ENCODE measurements around the gene B9D1.
"Not testable (repeated sequence)": the region's sequence is repeated elsewhere in the genome, so short reads cannot be mapped to it uniquely, and the experiment has no call there.

The B9D1 gene

GRCh38 chr17:19359151-19359550, 3.4 kb downstream of the B9D1 start:
- Histone ChIP-seq H3K79me2 (ENCODE audit: control insufficient read depth, low read length) (no peaks in the 10 kb centered on the region), H4K20me1 (ENCODE audit: control insufficient read depth, insufficient read depth, low read depth, low read length) (no peaks in the 10 kb centered on the region), H3K9me3 (ENCODE audit: control insufficient read depth, insufficient read depth, low read length) (no peaks in the 10 kb centered on the region), H3F3A (ENCODE audit: control insufficient read depth, insufficient read depth) (no peaks in the 10 kb centered on the region), H3K4me1 (ENCODE audit: control insufficient read depth, low read length) (peaks cover 13% of the 10 kb centered on the region), H3K4me3 (ENCODE audit: low read length) (no peak overlapping the region), H3K27ac (ENCODE audit: low read depth, low read length) (no peak overlapping the region), H3K9me2 (replicated peaks; ENCODE audit: control insufficient read depth, low read length) (no peaks in the 10 kb centered on the region), H3K36me3 (ENCODE audit: control insufficient read depth, low read length) (no peaks in the 10 kb centered on the region), H3K27me3 (ENCODE audit: control insufficient read depth, low read length) (peaks cover 9% of the 10 kb centered on the region), H3K4me2 (ENCODE audit: low read length) (no peak overlapping the region)
- no peak for TF ChIP-seq CTCF (IDR thresholded peaks at IDR 0.05; ENCODE audit: low read depth, low read length, poor library complexity, severe bottlenecking)
- TF ChIP-seq EZH2phosphoT487 (IDR thresholded peaks at IDR 0.05; ENCODE audit: borderline replicate concordance, low read length), result no peak

DNA sequence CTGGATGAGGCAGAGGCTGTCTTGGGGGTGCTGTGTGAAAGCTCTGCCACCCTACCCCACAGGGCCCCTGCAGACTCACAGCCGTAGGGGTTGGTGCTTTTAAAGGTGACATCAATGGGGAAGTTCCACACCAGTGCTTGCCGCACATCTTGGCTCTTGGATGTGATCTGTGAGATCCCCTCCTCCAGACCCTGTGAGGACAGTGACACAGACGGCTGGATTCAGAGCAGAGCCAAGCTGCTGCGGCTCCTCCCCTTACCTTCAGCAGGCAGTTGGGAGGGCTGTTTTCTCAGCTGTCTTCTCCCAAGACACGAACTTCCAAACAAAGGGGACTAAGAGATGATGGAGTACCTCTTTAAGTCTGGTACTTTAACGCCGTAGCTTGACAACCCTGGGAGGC, 4.8 kb downstream of the B9D1 start:
- no peaks in the 10 kb centered on the region for H3K79me2 ChIP-seq (ENCODE audit: control insufficient read depth, low read length)
- H3K9me3 ChIP-seq (ENCODE audit: control insufficient read depth, insufficient read depth, low read length), result no peaks in the 10 kb centered on the region
- no peaks in the 10 kb centered on the region for H3F3A ChIP-seq (ENCODE audit: control insufficient read depth, insufficient read depth)
- H3K27ac ChIP-seq (ENCODE audit: low read depth, low read length), result no peak overlapping the region
- no peaks in the 10 kb centered on the region for H3K9me2 ChIP-seq (replicated peaks; ENCODE audit: control insufficient read depth, low read length)
- H3K4me2 ChIP-seq (ENCODE audit: low read length), result no peak overlapping the region
- no peaks in the 10 kb centered on the region for H4K20me1 ChIP-seq (ENCODE audit: control insufficient read depth, insufficient read depth, low read depth, low read length)
- no peak overlapping the region for H3K4me3 ChIP-seq (ENCODE audit: low read length)
- no peak for TF ChIP-seq EZH2phosphoT487 (IDR thresholded peaks at IDR 0.05; ENCODE audit: borderline replicate concordance, low read length)
- TF ChIP-seq CTCF (IDR thresholded peaks at IDR 0.05; ENCODE audit: low read depth, low read length, poor library complexity, severe bottlenecking), result no peak
- H3K27me3 ChIP-seq (ENCODE audit: control insufficient read depth, low read length), result no peaks in the 10 kb centered on the region
- H3K4me1 ChIP-seq (ENCODE audit: control insufficient read depth, low read length), result peaks cover 8% of the 10 kb centered on the region
- H3K36me3 ChIP-seq (ENCODE audit: control insufficient read depth, low read length), result no peaks in the 10 kb centered on the region

- Histone ChIP-seq H3K4me1 (ENCODE audit: control insufficient read depth, low read length) (peaks cover 8% of the 10 kb centered on the region), H3K9me2 (replicated peaks; ENCODE audit: control insufficient read depth, low read length) (no peaks in the 10 kb centered on the region), H3K36me3 (ENCODE audit: control insufficient read depth, low read length) (no peaks in the 10 kb centered on the region), H3K27me3 (ENCODE audit: control insufficient read depth, low read length) (no peaks in the 10 kb centered on the region), H3K79me2 (ENCODE audit: control insufficient read depth, low read length) (no peaks in the 10 kb centered on the region), H3K27ac (ENCODE audit: low read depth, low read length) (no peak overlapping the region), H3F3A (ENCODE audit: control insufficient read depth, insufficient read depth) (no peaks in the 10 kb centered on the region), H4K20me1 (ENCODE audit: control insufficient read depth, insufficient read depth, low read depth, low read length) (no peaks in the 10 kb centered on the region), H3K4me3 (ENCODE audit: low read length) (no peak overlapping the region), H3K9me3 (ENCODE audit: control insufficient read depth, insufficient read depth, low read length) (no peaks in the 10 kb centered on the region), H3K4me2 (ENCODE audit: low read length) (no peak overlapping the region)
- no peak for TF ChIP-seq EZH2phosphoT487 (IDR thresholded peaks at IDR 0.05; ENCODE audit: borderline replicate concordance, low read length)
- TF ChIP-seq CTCF (IDR thresholded peaks at IDR 0.05; ENCODE audit: low read depth, low read length, poor library complexity, severe bottlenecking), result no peak
Measured at GRCh38 chr17:19357351-19357750, 5.2 kb downstream of the B9D1 start.

DNA sequence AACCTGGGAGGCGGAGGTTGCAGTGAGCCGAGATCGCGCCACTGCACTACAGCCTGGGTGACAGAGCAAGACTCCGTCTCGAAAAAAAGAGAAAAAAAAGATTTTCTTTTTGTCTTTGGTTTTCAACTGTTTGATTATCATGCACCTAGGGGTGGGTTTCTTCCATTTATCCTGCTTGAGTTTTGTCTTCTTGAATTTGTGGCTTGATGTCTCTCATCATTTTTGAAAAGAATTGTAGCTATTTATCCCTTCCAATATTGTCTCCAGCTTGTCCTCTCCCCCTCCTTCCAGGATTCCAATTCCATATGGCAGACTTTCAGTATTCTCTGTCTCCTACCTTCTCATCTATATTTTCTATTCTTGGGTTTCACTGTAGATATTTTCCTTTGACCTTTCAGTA, 7.8 kb downstream of the B9D1 start:
- Histone ChIP-seq H3K4me1 (ENCODE audit: control insufficient read depth, low read length) (no peaks in the 10 kb centered on the region), H3K9me2 (replicated peaks; ENCODE audit: control insufficient read depth, low read length) (no peaks in the 10 kb centered on the region), H4K20me1 (ENCODE audit: control insufficient read depth, insufficient read depth, low read depth, low read length) (no peaks in the 10 kb centered on the region), H3K9me3 (ENCODE audit: control insufficient read depth, insufficient read depth, low read length) (no peaks in the 10 kb centered on the region), H3K27me3 (ENCODE audit: control insufficient read depth, low read length) (no peaks in the 10 kb centered on the region), H3K4me2 (ENCODE audit: low read length) (no peak overlapping the region), H3F3A (ENCODE audit: control insufficient read depth, insufficient read depth) (no peaks in the 10 kb centered on the region), H3K79me2 (ENCODE audit: control insufficient read depth, low read length) (no peaks in the 10 kb centered on the region), H3K36me3 (ENCODE audit: control insufficient read depth, low read length) (no peaks in the 10 kb centered on the region), H3K4me3 (ENCODE audit: low read length) (no peak overlapping the region), H3K27ac (ENCODE audit: low read depth, low read length) (no peak overlapping the region)
- TF ChIP-seq EZH2phosphoT487 (IDR thresholded peaks at IDR 0.05; ENCODE audit: borderline replicate concordance, low read length), result no peak
- TF ChIP-seq CTCF (IDR thresholded peaks at IDR 0.05; ENCODE audit: low read depth, low read length, poor library complexity, severe bottlenecking), result no peak

GRCh38 chr17:19353401-19353800, 9.1 kb downstream of the B9D1 start:
- not testable (repeated sequence) for H3K27ac ChIP-seq (ENCODE audit: low read depth, low read length); H3K4me2 ChIP-seq (ENCODE audit: low read length); H3K4me1 ChIP-seq (ENCODE audit: control insufficient read depth, low read length); H3K9me3 ChIP-seq (ENCODE audit: control insufficient read depth, insufficient read depth, low read length); H3K79me2 ChIP-seq (ENCODE audit: control insufficient read depth, low read length); H3F3A ChIP-seq (ENCODE audit: control insufficient read depth, insufficient read depth); H3K9me2 ChIP-seq (replicated peaks; ENCODE audit: control insufficient read depth, low read length); H3K27me3 ChIP-seq (ENCODE audit: control insufficient read depth, low read length); H3K4me3 ChIP-seq (ENCODE audit: low read length); H4K20me1 ChIP-seq (ENCODE audit: control insufficient read depth, insufficient read depth, low read depth, low read length); H3K36me3 ChIP-seq (ENCODE audit: control insufficient read depth, low read length)
